H9 (cell line): ENCODE data around the gene CCDC40. TPM values are rescaled to one million over a fixed set of nuclear protein-coding genes. Genes with fewer than 3 reads are reported as not detected.

ENCODE experiments used
- DNase-seq: peaks from one replicate; pipeline ENCODE4 v3.0.0-alpha.2; 2017
- H2AFZ ChIP-seq: one replicate; pipeline ENCODE4 v1.6.1; 2013; ENCODE audit warnings: mild to moderate bottlenecking, low read length, control low read depth, moderate library complexity
- H2AK5ac ChIP-seq: 2 replicates; pipeline ENCODE4 v1.6.1; 2013; ENCODE audit warnings: low read length, control low read depth, mixed read lengths; ENCODE audit not compliant: insufficient read length
- H2BK120ac ChIP-seq: one replicate; pipeline ENCODE4 v1.6.1; 2013; ENCODE audit warnings: low read depth, mild to moderate bottlenecking, low read length, control low read depth, inconsistent platforms; ENCODE audit not compliant: poor library complexity, severe bottlenecking
- H2BK12ac ChIP-seq: 2 replicates; pipeline ENCODE4 v1.6.1; 2013; ENCODE audit warnings: low read length, control low read depth, mixed read lengths, low read depth; ENCODE audit not compliant: insufficient read length
- H2BK15ac ChIP-seq: 2 replicates; pipeline ENCODE4 v1.6.1; 2013; ENCODE audit warnings: low read depth, low read length, control low read depth
- H2BK20ac ChIP-seq: one replicate; pipeline ENCODE4 v1.6.1; 2013; ENCODE audit warnings: low read depth, mild to moderate bottlenecking, low read length, control low read depth, inconsistent platforms; ENCODE audit not compliant: poor library complexity, severe bottlenecking
- H2BK5ac ChIP-seq: 2 replicates; pipeline ENCODE4 v1.6.1; 2013; ENCODE audit warnings: low read length, control low read depth, mixed read lengths; ENCODE audit not compliant: insufficient read length
- H3K14ac ChIP-seq: 2 replicates; pipeline ENCODE4 v1.6.1; 2013; ENCODE audit warnings: low read length, control low read depth; ENCODE audit not compliant: insufficient read depth
- H3K18ac ChIP-seq: 2 replicates; pipeline ENCODE4 v1.6.1; 2013; ENCODE audit warnings: low read depth, mild to moderate bottlenecking, mixed read lengths, low read length, control low read depth; ENCODE audit not compliant: insufficient read length
- H3K23ac ChIP-seq: 2 replicates; pipeline ENCODE4 v1.6.1; 2013; ENCODE audit warnings: low read length, control low read depth, mixed read lengths, low read depth; ENCODE audit not compliant: insufficient read length
- H3K23me2 ChIP-seq: 2 replicates; pipeline ENCODE4 v1.6.1; 2013; ENCODE audit warnings: low read depth, mild to moderate bottlenecking, mixed read lengths, low read length, control low read depth; ENCODE audit not compliant: insufficient read length, poor library complexity, severe bottlenecking
- H3K27ac ChIP-seq: 2 replicates; pipeline ENCODE4 v1.5.1; 2013; ENCODE audit warnings: low read length, control low read depth, mixed read lengths, low read depth; ENCODE audit not compliant: insufficient read length
- H3K27me3 ChIP-seq: 2 replicates; pipeline ENCODE4 v1.6.1; 2013; ENCODE audit warnings: low read length, control low read depth, inconsistent platforms; ENCODE audit not compliant: insufficient read depth
- H3K4ac ChIP-seq: 2 replicates; pipeline ENCODE4 v1.6.1; 2013; ENCODE audit warnings: low read depth, mild to moderate bottlenecking, control low read depth, inconsistent platforms, low read length, moderate library complexity
- H3K4me1 ChIP-seq: 2 replicates; pipeline ENCODE4 v1.6.1; 2013; ENCODE audit warnings: low read length, control low read depth, inconsistent platforms; ENCODE audit not compliant: insufficient read depth
- H3K4me2 ChIP-seq: 2 replicates; pipeline ENCODE4 v1.6.1; 2013; ENCODE audit warnings: low read length, control low read depth, mixed read lengths; ENCODE audit not compliant: insufficient read length, insufficient read depth
- H3K56ac ChIP-seq: 2 replicates; pipeline ENCODE4 v1.6.1; 2013; ENCODE audit warnings: low read depth, mild to moderate bottlenecking, mixed read lengths, low read length, control low read depth; ENCODE audit not compliant: insufficient read length
- H3K79me1 ChIP-seq: 2 replicates; pipeline ENCODE4 v1.6.1; 2013; ENCODE audit warnings: low read depth, mild to moderate bottlenecking, moderate library complexity, low read length, control low read depth, inconsistent platforms; ENCODE audit not compliant: insufficient read depth, poor library complexity, severe bottlenecking
- H3K79me2 ChIP-seq: 2 replicates; pipeline ENCODE4 v1.6.1; 2013; ENCODE audit warnings: low read length, control low read depth, inconsistent platforms; ENCODE audit not compliant: insufficient read depth
- H3K9ac ChIP-seq: 2 replicates; pipeline ENCODE4 v1.6.1; 2013; ENCODE audit warnings: low read length, control low read depth, mixed read lengths; ENCODE audit not compliant: insufficient read length; ENCODE audit errors: extremely low read depth
- H3K9me3 ChIP-seq: one replicate; pipeline ENCODE4 v1.6.1; 2013; ENCODE audit warnings: low read depth, low read length, inconsistent platforms; ENCODE audit not compliant: control insufficient read depth
- H3T11ph ChIP-seq: one replicate; pipeline ENCODE4 v1.6.1; 2013; ENCODE audit warnings: mild to moderate bottlenecking, low read length, control low read depth, inconsistent platforms
- H4K20me1 ChIP-seq: one replicate; pipeline ENCODE4 v1.6.1; 2013; ENCODE audit not compliant: control insufficient read depth, insufficient read length, insufficient read depth
- H4K5ac ChIP-seq: 2 replicates; pipeline ENCODE4 v1.6.1; 2013; ENCODE audit warnings: low read depth, mild to moderate bottlenecking, mixed read lengths, low read length, control low read depth; ENCODE audit not compliant: insufficient read length
- H4K8ac ChIP-seq: replicated peaks from 2 replicates; pipeline ENCODE4 v1.6.1; 2013; ENCODE audit warnings: low read length, control low read depth, mixed read lengths, low read depth; ENCODE audit not compliant: insufficient read length
- H4K91ac ChIP-seq: 2 replicates; pipeline ENCODE4 v1.6.1; 2013; ENCODE audit warnings: low read depth, mild to moderate bottlenecking, moderate library complexity, mixed read lengths, low read length, control low read depth; ENCODE audit not compliant: insufficient read length
- H3K27ac Mint-ChIP-seq, 3 experiments: 2 replicates in 2 of 3; 3 replicates in 1 of 3; pipeline ENCODE4 v1.8.0; 2020 to 2021; ENCODE audit warnings: mixed read lengths in 3 of 3, mild to moderate bottlenecking in 1 of 3, moderate library complexity in 1 of 3
- H3K27me3 Mint-ChIP-seq: 2 replicates; pipeline ENCODE4 v1.8.0; 2021; ENCODE audit warnings: low read depth, mild to moderate bottlenecking, moderate library complexity, mixed read lengths
- H3K36me3 Mint-ChIP-seq, 3 experiments: 2 replicates in 2 of 3; 3 replicates in 1 of 3; pipeline ENCODE4 v1.8.0; 2020 to 2021; ENCODE audit warnings: low read depth in 3 of 3, mixed read lengths in 3 of 3; ENCODE audit not compliant: insufficient read depth in 1 of 3
- H3K4me1 Mint-ChIP-seq, 2 experiments: 2 replicates each; pipeline ENCODE4 v1.8.0; 2020; ENCODE audit warnings: mixed read lengths in 2 of 2
- H3K4me3 Mint-ChIP-seq, 2 experiments: 2 replicates in 1 of 2; 3 replicates in 1 of 2; pipeline ENCODE4 v1.8.0; 2020 to 2021; ENCODE audit warnings: mild to moderate bottlenecking in 2 of 2, mixed read lengths in 2 of 2, moderate library complexity in 1 of 2
- H3K9me3 Mint-ChIP-seq, 2 experiments: 2 replicates in 1 of 2; 3 replicates in 1 of 2; pipeline ENCODE4 v1.8.0; 2020; ENCODE audit warnings: mild to moderate bottlenecking in 2 of 2, mixed read lengths in 2 of 2, moderate library complexity in 1 of 2
- WGBS: extraction: QIAGEN DNeasy Blood & Tissue Kit; methylation state at CpG from one replicate; pipeline ENCODE4 v1.1.7; 2013; ENCODE audit warnings: missing lambda C conversion rate, low lambda C conversion rate, mixed read lengths; ENCODE audit not compliant: insufficient read length; ENCODE audit errors: extremely low coverage; 5-methylcytosine and 5-hydroxymethylcytosine counted together
- total RNA-seq: library from RNA; stranded (reverse); gene quantifications from 2 replicates; pipeline ENCODE4 v1.2.1, GENCODE V29; 2021
- TF ChIP-seq, protein P1 (sequence below): fragments of 200-600 bp; sonication (generic); conservative IDR thresholded peaks from 3 replicates; pipeline ENCODE4 v1.8.0; 2021; ENCODE audit warnings: antibody characterized with exemption, mild to moderate bottlenecking

CCDC40 gene
- total RNA-seq, 1 experiment from 2014 or later: 8.9 TPM

DNA sequence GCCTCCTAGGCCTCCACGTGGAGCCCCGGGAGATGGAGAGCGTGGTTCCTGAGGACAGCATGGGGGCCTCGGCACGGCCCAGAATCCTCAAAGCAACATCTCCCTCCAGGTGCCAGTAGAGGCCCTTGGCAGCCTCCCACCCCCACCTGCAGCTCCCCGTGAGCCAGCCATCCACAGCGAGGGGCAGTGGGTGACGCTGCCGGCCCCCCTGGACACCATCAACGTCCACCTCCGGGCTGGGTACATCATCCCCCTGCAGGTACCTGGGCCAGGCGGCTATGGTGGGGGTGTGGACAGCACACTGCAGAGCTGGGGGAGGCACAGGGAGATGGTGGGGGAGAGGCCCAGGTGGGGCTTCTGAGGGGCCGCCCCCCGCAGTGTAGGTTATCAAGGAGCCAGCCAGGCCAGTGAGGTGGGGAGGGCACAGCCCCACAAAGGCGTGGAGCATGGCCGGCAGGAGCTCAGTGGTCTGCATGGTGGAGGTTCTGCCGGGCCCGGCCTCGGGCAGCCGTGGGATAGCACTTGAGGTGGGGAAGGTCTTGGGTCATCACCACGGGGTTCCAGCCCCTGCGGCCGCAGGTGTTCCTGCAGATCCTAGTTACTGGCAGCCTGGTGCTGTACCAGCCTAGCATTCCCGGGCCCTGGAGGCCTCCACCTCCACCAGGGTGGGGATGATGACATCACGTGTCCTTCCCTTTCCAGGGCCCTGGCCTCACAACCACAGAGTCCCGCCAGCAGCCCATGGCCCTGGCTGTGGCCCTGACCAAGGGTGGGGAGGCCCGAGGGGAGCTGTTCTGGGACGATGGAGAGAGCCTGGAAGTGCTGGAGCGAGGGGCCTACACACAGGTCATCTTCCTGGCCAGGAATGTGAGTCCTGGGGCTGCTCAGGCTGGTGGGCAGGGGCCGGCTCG is 81.3 kb downstream of the CCDC40 start:
- H3K79me1 ChIP-seq: no peaks in the 10 kb centered on the region
- no peak overlapping the region for H3K4me3 Mint-ChIP-seq
- no peaks in the 10 kb centered on the region for H3K27me3 Mint-ChIP-seq
- H3K23me2 ChIP-seq: no peaks in the 10 kb centered on the region
- TF ChIP-seq, protein P1, sequence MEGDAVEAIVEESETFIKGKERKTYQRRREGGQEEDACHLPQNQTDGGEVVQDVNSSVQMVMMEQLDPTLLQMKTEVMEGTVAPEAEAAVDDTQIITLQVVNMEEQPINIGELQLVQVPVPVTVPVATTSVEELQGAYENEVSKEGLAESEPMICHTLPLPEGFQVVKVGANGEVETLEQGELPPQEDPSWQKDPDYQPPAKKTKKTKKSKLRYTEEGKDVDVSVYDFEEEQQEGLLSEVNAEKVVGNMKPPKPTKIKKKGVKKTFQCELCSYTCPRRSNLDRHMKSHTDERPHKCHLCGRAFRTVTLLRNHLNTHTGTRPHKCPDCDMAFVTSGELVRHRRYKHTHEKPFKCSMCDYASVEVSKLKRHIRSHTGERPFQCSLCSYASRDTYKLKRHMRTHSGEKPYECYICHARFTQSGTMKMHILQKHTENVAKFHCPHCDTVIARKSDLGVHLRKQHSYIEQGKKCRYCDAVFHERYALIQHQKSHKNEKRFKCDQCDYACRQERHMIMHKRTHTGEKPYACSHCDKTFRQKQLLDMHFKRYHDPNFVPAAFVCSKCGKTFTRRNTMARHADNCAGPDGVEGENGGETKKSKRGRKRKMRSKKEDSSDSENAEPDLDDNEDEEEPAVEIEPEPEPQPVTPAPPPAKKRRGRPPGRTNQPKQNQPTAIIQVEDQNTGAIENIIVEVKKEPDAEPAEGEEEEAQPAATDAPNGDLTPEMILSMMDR: no peak
- H3K79me2 ChIP-seq: no peaks in the 10 kb centered on the region
- H3K56ac ChIP-seq: no peak overlapping the region
- H3K4me1 Mint-ChIP-seq: peaks cover 10 to 23% of the 10 kb centered on the region in 2 experiments
- H3K14ac ChIP-seq: no peak overlapping the region
- peaks cover 2 to 41% (median 7%) of the 10 kb centered on the region in 3 experiments; a peak in 5 of 7 replicates for H3K36me3 Mint-ChIP-seq
- no peaks in the 10 kb centered on the region for H3K9me3 ChIP-seq
- no peak overlapping the region for H3K4me2 ChIP-seq
- H3K27ac Mint-ChIP-seq: no peak overlapping the region
- H4K20me1 ChIP-seq: no peaks in the 10 kb centered on the region
- H2BK12ac ChIP-seq: no peak overlapping the region
- H2BK20ac ChIP-seq: no peak overlapping the region
- H3K9me3 Mint-ChIP-seq: peaks cover 0 to 7% of the 10 kb centered on the region in 2 experiments; a peak in 1 of 5 replicates
- H3K4me1 ChIP-seq: no peaks in the 10 kb centered on the region
- H2BK15ac ChIP-seq: no peak overlapping the region
- H3K27me3 ChIP-seq: no peaks in the 10 kb centered on the region
- no peak overlapping the region for H4K5ac ChIP-seq
- no peak overlapping the region for H4K8ac ChIP-seq
- H4K91ac ChIP-seq: no peak overlapping the region
- H3K9ac ChIP-seq: no peak overlapping the region
- H2AFZ ChIP-seq: no peak overlapping the region
- H3K18ac ChIP-seq: no peak overlapping the region
- no peak overlapping the region for H2AK5ac ChIP-seq
- H3K4ac ChIP-seq: no peak overlapping the region
- no peak overlapping the region for H3K27ac ChIP-seq
- no peak overlapping the region for H2BK5ac ChIP-seq
- no peak overlapping the region for H3T11ph ChIP-seq
- WGBS: no CpG with 5 or more reads among the region's 31 CpGs
- no peak overlapping the region for H2BK120ac ChIP-seq
- no peak overlapping the region for H3K23ac ChIP-seq
- peak; percentile 25 for DNase-seq
